Psoas muscle (tissue), 8 donors: ENCODE measurements around the gene MIEF1. TPM values are rescaled to one million over a fixed set of nuclear protein-coding genes. Genes with fewer than 3 reads are reported as not detected.

ENCODE experiments used
- ATAC-seq, 4 donors: fragments of 200-7000 bp; cut with Tn5 transposase; one replicate each; pipeline ENCODE4 v1.9.1; 2020; ENCODE audit warnings: moderate library complexity in 3 of 4, mild to moderate bottlenecking in 2 of 4
- DNase-seq, 2 donors: peaks; one replicate each; pipeline ENCODE4 v3.0.0-alpha.2; 2020
- H3K27ac ChIP-seq: fragments of 200-600 bp; one replicate; pipeline ENCODE4 v1.8.0; 2022
- H3K27me3 ChIP-seq, 3 donors: fragments of 200-600 bp in 1 of 3; one replicate each; pipeline versions ENCODE4 v1.6.1 to v1.8.0; 2013 to 2022; ENCODE audit warnings: low read length in 2 of 3, mild to moderate bottlenecking in 2 of 3, moderate library complexity in 1 of 3; ENCODE audit not compliant: insufficient read depth in 3 of 3
- H3K36me3 ChIP-seq, 2 donors: fragments of 200-600 bp in 1 of 2; one replicate each; pipeline versions ENCODE4 v1.6.1 to v1.8.0; 2013 to 2022; ENCODE audit warnings: low read depth in 1 of 2, mild to moderate bottlenecking in 1 of 2, moderate library complexity in 1 of 2; ENCODE audit not compliant: insufficient read depth in 1 of 2
- H3K4me1 ChIP-seq: fragments of 200-600 bp; one replicate; pipeline ENCODE4 v1.8.0; 2022
- H3K4me3 ChIP-seq: fragments of 200-600 bp; one replicate; pipeline ENCODE4 v1.8.0; 2022; ENCODE audit warnings: mild to moderate bottlenecking
- H3K9me3 ChIP-seq: fragments of 200-600 bp; one replicate; pipeline ENCODE4 v1.8.0; 2022
- CTCF ChIP-seq: fragments of 200-600 bp; IDR thresholded peaks from one replicate; pipeline ENCODE4 v1.8.0; 2022; ENCODE audit warnings: antibody characterized with exemption
- WGBS, 3 donors: extraction: QIAGEN DNeasy Blood & Tissue Kit; methylation state at CpG; one replicate each; pipeline versions ENCODE4 v1.1.6 to v1.1.7; 2013; 5-methylcytosine and 5-hydroxymethylcytosine counted together
- intact Hi-C, 2 donors: fragments of 100-400 bp; cut with DNase I; formaldehyde crosslinking; loops; one replicate each; pipeline versions ENCODE4 v1.11.0 to v1.14.2; 2022
- polyA plus RNA-seq, 3 donors: library from polyadenylated mRNA; stranded (reverse); fragments of 200-250 nt; gene quantifications; one replicate each; pipeline ENCODE4 v1.2.3, GENCODE V29; 2013
- total RNA-seq, 4 donors: library from RNA; stranded (reverse); fragmentation: NEBNext Ultra II Directional in 2 of 4; extraction: Animal tissue kit (Norgen Biotek cat#: 25700) in 2 of 4; gene quantifications; one replicate each; pipeline versions ENCODE4 v1.2.1 to v1.2.4, GENCODE V29; 2021 to 2023
- donor health status: healthy with polysubstance abuse.
- donor health status: DM: no; HTN: no; CAD: no; lungs with moderate emphysema.
- donor health status: Bipolar disorder and iron deficiency.
- donor health status: healthy.
- donor health status: DM: yes; HTN: yes; CAD: no.
- donor health status: DM: no; HTN: no; CAD: no.
- donor health status: DM: no; HTN: no; CAD: no.
- donor health status: DM: yes; HTN: yes; CAD: no.

MIEF1 gene
- total and polyA plus RNA-seq, 7 donors = 7.4 to 20.9 (median 14.0) TPM

- intact Hi-C loops = no loop called here
- no peak for ATAC-seq
- H3K9me3 ChIP-seq = no peaks in the 10 kb centered on the region
- 77 to 80% (median 79%) methylated on average over 21 of the region's 21 CpGs for WGBS, 3 donors
- peaks cover 13% of the 10 kb centered on the region for H3K4me1 ChIP-seq
- no peaks in the 10 kb centered on the region for H3K27me3 ChIP-seq
- no peak overlapping the region for H3K4me3 ChIP-seq
- no peaks in the 10 kb centered on the region for H3K36me3 ChIP-seq
- peak overlapping the region; percentile 23 for H3K27ac ChIP-seq
- no peak for TF ChIP-seq CTCF
- DNase-seq = no peak
Observed at GRCh38 chr22:39466228-39467006, 35.7 kb upstream of the MIEF1 start.

- Histone ChIP-seq H3K27ac (no peak overlapping the region), H3K4me3 (no peak overlapping the region), H3K9me3 (no peaks in the 10 kb centered on the region), H3K36me3 (no peaks in the 10 kb centered on the region), H3K4me1 (peaks cover 13% of the 10 kb centered on the region), H3K27me3 (no peaks in the 10 kb centered on the region)
- intact Hi-C loops = no loop called here
- ATAC-seq = no peak
- DNase-seq = no peak
- WGBS, 3 donors = 88 to 91% (median 90%) methylated on average over 17 of the region's 17 CpGs
- TF ChIP-seq CTCF = no peak
Observed at GRCh38 chr22:39467390-39467895, 34.6 kb upstream of the MIEF1 start.

GRCh38 chr22:39468487-39469325 lies 33.4 kb upstream of the MIEF1 start:
- intact Hi-C loops = no loop called here
- no peak overlapping the region for H3K4me3 ChIP-seq
- no peak overlapping the region for H3K27ac ChIP-seq
- H3K27me3 ChIP-seq = no peaks in the 10 kb centered on the region
- DNase-seq (no peak), ATAC-seq (no peak)
- WGBS, 3 donors = 85% methylated on average over 17 to 18 of the region's 18 CpGs
- no peak for TF ChIP-seq CTCF
- no peaks in the 10 kb centered on the region for H3K36me3 ChIP-seq
- peaks cover 8% of the 10 kb centered on the region for H3K4me1 ChIP-seq
- H3K9me3 ChIP-seq = no peaks in the 10 kb centered on the region

- Histone ChIP-seq H3K4me3 (no peak overlapping the region), H3K36me3 (no peaks in the 10 kb centered on the region), H3K27ac (no peak overlapping the region), H3K27me3 (no peaks in the 10 kb centered on the region), H3K9me3 (no peaks in the 10 kb centered on the region), H3K4me1 (peaks cover 2% of the 10 kb centered on the region)
- no peak for DNase-seq
- intact Hi-C loops = no loop called here
- ATAC-seq = no peak
- TF ChIP-seq CTCF = no peak
- whole genome bisulfite sequencing, 3 donors = 58 to 71% (median 69%) methylated on average over 5 to 6 of the region's 6 CpGs
Observed at GRCh38 chr22:39469326-39469680, 32.8 kb upstream of the MIEF1 start.
